IPS-NIHi11 (cell line): ENCODE data around the gene IQSEC1.

Experiments used
- DNase-seq: peaks from one replicate; pipeline ENCODE4 v3.0.0; 2012; ENCODE audit warnings: mixed read lengths, low spot score

The IQSEC1 gene

DNA sequence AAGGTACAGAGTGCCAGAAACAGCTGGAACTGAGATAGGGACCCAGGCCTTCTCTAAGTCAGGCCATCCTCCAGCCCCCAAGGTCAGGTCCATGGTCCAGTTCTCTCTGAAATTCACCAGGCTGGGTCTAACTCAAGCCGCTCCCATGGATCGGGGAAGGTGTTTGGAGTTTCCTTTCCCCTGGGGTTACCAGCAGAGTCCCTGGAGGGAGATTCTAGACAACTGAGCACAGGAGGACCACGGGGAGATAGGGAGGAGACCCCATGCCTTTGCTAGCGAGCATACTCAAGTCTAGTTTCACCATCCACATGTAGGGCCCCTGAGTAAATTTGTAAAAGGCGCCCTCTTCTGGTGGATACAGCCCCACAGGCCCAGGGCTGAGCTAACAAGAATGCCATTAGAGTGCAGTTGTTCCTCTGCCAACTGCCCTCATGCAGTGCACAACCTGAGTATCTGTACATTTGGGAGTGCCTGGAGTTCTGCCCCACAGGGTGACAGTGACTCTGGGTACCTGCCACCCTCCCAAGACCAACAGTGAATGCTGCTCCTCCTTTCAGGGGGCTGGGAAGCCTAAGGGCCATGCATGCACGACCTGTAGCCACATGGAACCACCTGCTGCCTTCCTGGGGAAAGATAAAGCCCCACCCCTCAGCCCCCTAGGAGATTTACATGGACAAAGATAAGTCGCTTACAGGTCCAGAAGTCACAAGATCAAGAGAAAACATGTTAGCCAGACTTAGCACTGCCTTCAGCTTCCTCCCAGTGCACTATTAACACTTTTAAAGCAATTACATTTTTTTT lies 89.0 kb downstream of the IQSEC1 start:
- peak; percentile 78 for DNase-seq

DNA sequence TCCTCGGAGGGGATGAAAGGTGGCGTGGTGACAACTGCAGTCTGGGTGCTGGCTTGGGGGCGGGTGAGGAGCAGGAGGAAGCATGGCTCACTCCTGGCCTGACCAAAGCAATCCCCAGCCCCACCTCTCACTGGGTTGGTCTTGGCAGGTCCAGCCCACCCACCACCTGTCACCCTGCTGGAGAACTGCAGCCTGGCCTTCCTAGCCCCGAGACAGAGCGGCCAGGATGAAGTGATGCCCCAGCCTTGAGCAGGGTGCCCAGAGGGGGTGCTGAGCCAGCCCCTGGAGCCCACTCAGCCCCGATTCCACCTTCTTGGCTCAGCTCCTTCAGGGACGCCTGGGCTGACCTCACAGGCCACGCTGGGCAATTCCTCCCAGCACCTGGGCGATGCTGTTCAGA lies 89.9 kb downstream of the IQSEC1 start:
- no peak for DNase-seq

DNA sequence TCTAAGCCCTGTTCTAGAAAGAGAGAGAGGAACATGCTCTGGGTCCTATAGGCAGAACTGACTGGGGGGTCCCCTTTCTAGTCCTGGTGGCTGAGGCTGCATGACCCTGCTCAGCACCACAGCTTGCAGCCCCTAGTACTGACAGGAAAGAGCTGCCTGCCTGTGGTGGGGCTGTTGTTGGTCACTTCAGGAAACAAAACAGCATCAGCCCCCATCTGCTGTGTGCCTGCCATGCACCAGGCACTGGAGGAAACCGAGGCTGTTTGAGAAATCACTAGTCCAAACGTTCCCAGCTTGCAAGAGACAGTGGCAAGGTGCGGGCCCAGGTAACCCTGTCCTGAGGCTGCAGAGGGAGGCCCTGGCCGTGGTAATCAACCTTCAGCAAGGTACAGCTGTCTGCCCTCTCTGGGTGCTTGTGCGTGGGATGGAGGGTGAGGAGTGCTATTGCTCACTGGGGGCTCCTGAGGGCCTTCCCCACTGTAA lies 90.6 kb downstream of the IQSEC1 start:
- DNase-seq: no peak

DNA sequence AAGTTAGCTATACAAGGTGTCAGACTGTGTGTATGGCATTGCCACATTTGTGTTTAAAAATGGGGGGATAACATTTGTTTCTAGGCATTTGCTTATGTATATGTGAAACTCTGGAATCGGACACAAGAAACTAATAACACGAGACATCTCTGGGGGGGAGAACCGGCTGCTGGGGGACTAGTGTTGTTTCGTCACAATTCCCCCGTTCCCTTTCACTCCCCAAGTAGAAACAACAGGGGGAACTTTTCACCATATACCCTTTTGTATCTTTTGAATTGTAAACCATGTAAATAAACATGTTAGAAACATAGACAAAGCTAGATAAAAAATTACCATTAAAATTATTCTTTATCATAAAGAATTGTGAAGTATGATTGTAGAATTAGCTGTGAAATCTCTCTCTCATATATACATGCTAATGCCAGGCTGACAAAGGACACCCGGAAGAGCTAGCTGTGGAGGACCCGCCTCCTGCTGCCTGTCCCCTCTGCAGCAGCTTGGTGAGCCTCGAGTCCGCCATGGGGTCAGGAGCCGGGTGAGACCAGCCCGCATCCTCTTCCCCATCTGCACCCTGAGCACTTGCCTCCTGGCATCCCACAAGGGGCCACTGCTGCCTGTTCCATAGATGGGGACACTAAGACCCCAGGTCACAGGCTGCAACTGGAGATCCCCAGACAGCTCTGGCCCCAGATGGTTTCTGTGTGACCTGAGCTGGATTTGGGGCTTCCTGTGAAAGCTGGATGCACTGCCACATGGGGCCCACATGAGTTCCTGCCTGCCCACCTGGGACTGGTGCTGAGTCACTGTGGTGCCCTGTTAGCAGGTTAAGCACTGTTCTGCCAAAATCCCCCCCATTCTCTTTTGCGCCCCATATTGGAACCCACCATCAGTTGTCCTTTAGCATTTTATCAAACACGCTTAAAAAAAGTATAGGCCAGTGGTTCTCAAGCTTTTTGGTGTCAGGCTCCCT lies 91.6 kb downstream of the IQSEC1 start:
- DNase-seq: no peak

DNA sequence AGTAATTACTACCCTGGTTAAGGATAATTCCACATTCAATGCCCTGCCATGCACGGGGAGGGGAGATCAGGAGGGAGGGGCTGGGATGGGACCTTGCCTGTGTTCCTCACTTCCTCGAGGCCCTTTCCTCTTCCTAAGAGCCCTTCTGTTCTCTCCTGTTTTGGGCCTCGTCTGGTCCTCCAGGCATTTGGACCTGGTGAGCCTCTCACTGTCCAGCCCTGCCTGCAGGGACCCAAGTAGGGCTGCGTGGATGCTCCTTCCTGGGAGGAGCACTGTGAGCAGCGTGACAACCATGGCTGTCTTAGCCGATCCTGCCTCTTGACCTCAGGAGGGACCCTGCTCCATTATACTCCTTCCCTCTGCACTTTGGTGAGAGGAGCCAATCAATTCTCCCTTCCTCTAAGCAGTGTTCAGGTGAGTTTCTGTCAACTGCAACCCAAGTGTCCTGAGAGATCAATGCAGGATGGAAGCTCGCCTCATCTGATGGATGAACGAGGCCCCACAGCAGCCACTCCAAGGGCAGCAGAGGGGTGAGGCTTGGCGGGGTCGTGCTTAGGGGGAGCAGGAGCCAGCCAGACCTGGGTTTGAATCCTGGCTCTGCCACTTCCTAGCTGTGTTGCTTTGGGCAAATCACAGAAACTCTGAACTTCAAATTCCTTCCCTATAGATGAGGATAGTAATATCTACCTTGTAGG lies 92.5 kb downstream of the IQSEC1 start:
- DNase-seq: no peak

DNA sequence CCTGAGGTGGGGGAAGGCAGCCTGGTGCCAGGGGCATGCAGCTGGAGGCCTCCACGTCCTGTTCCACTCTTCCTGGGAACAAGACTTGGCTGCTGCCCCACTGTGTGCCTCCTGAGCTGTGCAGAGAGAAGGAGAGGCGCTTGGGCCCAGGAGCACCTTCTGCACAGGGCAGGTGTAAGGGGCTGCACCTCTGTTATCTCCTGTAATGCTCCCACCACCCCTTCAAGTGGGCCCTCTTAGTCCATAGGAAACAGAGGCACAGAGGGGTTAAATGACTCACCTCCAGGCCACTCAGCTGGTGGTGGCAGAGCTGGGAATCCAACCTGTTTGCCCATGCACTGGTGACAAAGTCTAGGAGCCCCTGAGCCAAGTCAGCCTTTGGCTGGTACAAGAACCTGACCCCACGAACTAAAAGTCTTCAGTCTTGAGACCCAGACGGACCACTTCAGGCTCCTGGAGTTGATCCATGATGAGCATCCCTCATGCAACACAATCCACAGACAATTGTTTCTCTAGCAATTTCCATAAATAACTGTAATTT lies 93.2 kb downstream of the IQSEC1 start:
- DNase-seq: no peak

DNA sequence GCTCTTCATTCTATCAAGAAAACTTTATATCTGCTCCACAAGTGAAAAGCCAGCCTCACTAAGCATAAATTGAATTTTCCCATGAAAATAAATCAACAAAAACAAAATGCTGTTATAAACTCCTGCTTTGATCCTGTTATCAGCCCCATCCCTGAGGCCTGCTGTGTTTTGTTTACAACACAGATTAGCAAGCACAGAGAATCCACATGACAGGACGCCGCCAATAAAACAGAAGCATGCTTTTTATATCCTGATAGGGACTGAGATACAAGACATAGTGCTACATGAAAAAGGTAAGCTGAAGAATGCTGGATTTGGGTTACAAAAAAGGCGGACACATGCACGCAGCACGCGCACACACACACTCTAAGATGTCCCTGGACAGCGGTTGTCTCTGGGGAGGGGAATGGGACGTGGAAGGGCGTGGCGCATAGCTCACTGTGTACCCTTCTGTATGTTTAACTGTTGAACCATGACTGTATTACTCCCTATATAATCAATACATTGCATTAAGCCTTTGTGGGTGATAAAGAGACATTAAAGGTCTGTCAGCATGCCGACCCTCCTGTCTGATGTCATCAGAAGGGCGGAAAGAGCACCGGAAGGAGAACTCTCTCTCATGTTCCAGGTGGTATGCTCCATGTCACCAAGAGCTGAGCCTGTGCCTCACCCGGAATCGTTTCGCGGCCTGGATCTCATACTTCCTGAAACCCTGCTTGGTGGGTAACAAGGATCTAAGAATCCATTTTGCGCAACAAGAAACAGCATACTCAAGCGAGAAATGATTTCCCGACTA lies 93.9 kb downstream of the IQSEC1 start:
- no peak for DNase-seq

DNA sequence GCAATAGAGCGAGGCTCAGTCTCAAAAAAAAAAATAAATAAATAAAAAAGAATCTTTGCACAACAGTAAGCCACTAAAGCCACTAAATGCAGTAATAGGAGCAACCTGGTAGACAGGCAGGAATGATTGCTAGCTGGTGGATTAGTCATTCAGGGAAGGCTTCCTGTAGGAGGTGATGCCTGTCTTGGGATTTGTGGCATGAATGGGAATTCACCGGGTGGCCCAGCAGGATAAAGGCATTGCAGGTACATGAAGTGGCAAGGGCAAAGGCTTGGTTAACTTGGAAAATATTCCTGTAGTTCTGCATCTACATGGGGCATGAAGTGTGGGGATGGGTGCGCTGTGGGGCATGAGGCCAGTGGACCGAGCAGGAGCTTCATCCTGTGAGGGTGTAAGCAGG lies 94.5 kb downstream of the IQSEC1 start:
- no peak for DNase-seq

DNA sequence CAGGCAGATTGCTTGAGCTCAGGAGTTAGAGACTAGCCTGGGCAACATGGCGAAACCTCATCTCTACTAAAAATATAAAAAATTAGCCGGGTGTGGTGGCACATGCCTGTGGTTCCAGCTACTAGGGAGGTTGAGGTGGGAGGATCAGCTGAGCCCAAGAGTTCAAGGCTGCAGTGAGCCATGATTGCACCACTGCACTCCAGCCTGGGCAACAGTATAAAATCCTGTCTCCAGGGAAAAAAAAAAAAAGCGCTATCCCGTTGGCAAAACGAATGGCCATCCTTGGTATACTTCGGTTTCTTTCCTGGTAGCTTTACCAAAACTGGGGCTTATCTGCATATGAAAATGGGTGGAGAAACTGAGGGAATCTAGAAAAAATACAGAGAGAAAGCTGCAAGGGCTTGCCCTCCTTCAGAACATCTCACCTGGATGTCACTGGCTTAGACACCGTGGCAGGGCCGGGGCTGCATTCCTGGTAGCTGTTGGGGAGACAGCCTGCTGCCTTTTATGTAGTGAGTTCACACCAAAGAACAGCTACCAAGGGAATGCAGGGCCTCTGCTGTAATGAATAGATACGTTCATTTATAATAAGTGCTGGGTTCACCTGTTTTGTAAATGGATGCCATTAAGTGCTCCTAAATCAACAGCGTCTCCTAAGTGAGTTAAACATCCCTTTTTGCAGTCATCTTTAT lies 96.0 kb downstream of the IQSEC1 start:
- no peak for DNase-seq

DNA sequence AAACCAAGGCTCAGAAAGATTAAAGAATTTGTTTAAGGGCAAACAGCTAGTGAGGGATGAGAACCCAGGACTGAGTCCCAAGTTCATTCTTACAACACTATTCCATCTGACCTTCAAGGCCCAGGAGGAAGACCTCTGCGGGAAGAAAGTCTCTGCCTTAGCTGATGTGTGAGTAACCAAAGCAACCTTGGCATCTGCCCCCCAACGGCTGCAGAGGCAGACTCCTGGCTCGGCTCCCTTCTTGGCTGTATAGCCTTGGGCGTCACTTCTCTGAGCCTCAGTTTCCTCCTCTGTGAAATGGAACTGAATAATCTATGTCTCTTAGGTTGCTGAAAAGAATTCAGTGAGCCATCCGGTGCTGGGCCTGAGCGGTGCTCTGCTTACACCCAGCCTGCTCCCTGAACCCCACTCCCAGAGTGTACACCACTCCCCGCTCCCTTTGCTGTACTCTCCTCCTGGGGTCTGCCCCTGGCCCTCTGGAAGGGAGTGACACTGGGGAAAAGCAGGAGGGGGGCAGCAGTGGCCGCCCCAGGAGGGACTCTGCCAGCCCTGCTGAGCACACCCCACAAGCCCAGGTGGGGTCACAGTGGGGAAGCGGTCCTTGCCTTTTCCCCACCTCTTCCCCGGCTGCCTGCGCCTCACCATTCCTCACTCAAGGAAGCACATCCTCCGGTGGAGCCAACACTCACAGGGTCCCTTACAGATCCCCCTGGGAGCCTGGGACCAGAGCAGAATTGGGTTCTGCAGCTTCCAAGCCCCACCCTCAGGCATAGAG lies 97.3 kb downstream of the IQSEC1 start:
- no peak for DNase-seq

DNA sequence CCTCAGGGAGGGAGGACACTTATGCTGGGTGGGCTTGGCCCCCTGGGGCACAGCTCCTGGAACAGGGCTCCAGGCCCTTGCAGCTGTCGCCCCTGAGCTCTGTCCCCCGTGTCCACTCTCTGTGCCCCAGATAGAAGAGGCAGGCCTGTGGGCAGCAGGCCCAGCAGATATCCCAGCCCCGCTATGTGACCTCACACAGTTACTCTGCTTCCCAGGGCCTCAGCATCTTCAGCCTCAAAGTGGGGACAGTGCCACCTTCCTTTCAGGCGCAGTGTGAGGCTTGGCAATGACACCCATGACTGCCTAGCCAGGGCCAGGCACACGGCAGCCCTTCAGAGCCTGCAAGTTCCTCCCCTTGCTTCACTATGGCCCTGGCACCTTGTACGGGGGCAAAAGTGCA lies 98.4 kb downstream of the IQSEC1 start:
- DNase-seq: no peak

DNA sequence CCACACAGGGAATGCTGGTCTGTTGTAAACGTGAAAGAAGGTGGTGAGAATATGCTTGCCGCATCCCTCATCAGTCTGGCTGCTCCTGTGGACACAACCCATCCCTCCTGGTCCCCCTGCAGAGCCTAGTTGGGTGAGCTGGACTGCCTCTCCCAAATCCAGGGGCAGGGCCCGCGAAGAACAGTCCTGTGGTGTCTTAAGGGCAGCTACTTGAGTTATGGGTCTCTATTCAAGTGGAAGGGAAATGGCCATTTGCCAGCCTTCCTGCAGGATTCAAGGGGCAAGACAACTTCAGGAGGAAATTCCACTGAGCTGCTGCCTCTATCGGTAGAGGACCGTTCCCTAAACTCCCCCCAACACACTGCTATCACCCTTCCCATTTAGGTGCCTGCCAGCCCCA lies 98.9 kb downstream of the IQSEC1 start:
- no peak for DNase-seq

DNA sequence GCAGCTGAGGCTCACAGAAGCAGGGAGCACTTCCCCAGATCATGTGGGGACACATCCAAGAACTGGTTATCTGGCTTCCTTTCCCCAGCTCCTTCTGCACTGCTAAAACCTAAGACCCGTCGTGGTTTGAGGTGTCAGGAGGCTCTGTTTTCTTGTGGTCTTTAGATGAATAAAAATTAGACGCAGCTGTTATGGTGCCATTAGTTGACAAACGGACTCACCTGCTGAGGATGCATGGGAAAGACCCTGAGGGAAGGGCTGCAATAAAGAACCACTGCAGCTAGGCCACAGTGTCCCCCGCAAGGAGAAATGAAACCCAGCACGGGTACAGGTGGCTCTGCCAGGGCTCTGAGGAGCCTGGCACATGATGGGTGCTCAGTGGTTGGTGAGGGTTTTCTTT lies 99.4 kb downstream of the IQSEC1 start:
- no peak for DNase-seq

DNA sequence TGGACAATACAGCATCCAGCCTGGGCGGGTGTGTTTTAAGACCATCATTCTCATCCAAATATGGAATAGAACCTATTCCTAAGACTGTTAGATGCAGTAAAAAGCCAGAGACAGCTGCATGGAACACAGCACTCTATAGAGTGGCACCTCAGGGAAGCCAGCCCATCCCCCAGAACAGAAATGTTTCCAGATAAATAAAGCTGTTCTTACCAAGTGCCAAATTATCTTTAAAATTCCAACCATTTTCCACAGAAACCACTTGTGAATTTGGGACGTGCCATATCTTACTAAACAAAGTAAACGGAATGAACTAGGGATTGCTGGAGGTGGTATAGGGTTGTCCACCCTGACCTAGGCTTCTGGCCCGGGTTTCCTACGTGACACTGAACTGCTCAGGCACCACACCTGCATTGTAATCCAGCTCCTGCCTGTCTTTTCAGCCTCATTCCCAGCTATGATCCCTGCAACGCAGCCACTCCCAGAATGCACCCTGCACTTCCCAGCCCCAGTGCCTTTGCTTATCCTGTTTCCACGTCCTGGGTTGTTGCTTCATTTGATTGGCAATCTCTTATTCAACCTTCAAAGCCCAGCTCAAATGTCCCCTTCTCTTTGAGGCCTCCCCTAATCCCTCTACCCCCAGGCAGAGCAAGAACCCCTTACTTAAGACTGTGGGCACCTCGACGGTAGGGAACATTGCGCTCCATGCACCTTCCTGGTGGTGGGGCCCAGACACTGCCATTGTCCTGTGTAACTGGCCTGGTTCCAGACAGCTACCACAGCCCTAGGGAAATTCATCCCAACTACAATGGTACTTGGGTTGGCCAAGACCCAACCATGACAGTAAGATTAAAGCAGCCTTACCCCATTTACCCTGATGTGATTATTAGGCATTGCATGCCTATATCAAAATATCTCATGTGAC lies 100.2 kb downstream of the IQSEC1 start:
- DNase-seq: no peak

DNA sequence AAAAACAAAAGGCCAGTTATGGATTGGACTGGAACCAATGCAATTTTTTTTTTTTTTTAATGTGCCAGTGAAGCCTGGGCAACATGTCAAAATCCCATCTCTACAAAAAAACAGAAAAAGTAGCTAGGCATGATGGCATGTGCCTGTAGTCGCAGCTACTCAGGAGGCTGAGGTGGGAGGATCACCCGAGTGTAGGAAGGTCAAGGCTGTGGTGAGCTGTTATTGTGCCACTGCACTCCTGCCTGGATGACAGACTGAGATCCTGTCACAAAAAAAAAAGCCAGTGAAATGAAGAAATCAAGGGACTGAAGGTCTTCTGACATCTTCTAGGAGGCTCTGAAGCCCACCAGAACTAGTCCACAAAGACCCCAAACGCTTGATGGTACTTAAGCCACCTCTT lies 101.2 kb downstream of the IQSEC1 start:
- no peak for DNase-seq

DNA sequence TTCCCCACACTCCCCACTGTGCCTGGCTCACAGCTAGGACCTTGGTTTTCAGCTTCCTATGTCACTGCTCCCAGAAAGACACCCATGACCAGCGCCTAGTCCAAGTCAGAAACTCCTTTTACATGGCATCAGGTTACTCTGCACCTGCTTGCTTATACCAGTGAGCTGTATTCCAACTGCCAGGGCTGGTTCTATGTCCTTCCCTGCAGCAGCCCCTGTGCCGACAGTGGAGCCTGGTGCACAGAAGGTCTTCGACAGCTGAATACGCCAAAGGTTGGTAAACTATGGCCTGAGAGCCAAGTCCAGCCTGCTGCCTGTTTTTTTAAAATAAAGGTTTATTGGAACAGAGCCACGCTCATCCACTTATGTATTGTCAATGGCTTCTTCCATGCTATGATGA lies 102.5 kb downstream of the IQSEC1 start:
- no peak for DNase-seq

DNA sequence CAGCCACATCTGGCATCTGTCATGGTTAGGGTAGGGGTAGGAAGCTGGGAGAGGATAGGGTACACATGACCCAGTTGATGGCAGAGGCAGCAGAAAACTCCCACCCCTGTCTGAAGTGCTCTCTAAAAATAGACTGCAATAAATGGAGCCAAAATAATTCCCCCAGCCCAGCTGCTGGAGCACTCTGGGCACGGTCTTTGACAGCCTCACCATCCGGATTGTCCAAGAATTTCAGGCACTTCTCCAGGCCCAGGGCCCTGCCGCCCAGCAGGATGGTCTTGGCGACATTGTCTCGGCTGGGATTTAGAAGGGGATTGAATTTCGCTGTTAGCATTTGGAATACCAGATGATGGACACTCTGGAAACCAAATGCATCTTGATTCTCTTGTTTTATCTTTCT lies 103.7 kb downstream of the IQSEC1 start:
- DNase-seq: no peak

DNA sequence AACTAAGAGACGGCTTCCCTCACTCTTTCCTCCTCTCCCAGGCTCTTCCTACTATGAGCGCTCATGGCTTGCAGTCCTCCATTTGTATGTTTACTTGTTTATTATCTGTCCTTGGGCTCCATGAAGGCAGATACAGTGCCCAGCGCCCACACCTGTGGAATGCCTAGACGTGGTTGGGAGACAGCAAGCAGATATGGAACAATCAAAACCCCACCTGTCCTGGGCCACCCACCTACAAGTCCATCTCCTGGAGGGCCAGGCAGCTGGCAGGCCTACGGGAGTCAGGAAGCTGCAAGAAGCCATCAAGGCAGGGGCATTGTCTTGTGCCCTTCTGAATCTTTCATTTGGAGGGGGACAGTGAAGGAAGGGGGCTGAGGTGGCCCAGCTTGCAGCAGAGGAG lies 104.7 kb downstream of the IQSEC1 start:
- no peak for DNase-seq
